Measurements from ENCODE around the gene MYBBP1A.
"Not testable (repeated sequence)": the region's sequence is repeated elsewhere in the genome, so short reads cannot be mapped to it uniquely, and the experiment has no call there.

The MYBBP1A gene, protein sequence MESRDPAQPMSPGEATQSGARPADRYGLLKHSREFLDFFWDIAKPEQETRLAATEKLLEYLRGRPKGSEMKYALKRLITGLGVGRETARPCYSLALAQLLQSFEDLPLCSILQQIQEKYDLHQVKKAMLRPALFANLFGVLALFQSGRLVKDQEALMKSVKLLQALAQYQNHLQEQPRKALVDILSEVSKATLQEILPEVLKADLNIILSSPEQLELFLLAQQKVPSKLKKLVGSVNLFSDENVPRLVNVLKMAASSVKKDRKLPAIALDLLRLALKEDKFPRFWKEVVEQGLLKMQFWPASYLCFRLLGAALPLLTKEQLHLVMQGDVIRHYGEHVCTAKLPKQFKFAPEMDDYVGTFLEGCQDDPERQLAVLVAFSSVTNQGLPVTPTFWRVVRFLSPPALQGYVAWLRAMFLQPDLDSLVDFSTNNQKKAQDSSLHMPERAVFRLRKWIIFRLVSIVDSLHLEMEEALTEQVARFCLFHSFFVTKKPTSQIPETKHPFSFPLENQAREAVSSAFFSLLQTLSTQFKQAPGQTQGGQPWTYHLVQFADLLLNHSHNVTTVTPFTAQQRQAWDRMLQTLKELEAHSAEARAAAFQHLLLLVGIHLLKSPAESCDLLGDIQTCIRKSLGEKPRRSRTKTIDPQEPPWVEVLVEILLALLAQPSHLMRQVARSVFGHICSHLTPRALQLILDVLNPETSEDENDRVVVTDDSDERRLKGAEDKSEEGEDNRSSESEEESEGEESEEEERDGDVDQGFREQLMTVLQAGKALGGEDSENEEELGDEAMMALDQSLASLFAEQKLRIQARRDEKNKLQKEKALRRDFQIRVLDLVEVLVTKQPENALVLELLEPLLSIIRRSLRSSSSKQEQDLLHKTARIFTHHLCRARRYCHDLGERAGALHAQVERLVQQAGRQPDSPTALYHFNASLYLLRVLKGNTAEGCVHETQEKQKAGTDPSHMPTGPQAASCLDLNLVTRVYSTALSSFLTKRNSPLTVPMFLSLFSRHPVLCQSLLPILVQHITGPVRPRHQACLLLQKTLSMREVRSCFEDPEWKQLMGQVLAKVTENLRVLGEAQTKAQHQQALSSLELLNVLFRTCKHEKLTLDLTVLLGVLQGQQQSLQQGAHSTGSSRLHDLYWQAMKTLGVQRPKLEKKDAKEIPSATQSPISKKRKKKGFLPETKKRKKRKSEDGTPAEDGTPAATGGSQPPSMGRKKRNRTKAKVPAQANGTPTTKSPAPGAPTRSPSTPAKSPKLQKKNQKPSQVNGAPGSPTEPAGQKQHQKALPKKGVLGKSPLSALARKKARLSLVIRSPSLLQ (N-terminal part only)

DNA sequence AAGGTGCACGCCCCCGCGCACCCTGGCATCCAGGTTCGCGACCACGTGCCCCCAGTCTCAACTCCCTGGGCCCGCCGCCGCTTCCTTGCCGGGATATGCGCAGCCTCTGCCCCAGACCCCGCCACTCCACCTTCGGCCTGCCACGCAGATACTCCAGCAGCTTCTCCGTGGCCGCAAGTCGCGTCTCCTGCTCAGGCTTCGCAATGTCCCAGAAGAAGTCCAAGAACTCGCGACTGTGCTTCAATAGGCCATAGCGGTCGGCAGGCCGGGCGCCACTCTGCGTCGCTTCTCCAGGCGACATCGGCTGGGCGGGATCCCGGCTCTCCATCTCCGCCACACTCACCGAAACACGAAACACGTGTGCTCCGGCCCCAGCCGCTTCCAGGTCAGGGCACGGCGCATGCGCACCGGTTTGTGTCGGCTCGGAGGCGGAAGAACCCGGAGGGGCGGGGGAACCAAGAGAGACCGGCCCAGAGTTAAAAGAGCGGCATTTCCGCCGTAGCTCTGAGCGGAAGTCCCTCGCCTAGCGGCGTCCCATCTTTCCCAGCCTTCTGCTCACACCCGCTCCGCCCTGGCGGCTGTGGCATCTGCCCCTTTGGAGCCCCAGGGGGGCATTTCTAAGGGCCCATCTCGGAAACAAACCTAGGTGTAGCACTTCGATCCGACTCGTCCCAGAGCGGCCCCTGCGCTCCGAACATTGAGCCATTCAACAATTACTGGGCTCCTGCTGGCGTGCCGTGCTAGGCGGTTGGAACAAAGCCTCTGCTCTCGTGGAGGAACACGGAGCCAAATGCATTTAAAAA lies at the start of gene MYBBP1A:
Gene MYBBP1A, minus strand, starts transcription at position 388 of the 803 bp plus-strand sequence. Its CDS starts 60 bp downstream, at position 328.
- peak; percentile 54 to 97 (median 89) for DNase-seq

DNA sequence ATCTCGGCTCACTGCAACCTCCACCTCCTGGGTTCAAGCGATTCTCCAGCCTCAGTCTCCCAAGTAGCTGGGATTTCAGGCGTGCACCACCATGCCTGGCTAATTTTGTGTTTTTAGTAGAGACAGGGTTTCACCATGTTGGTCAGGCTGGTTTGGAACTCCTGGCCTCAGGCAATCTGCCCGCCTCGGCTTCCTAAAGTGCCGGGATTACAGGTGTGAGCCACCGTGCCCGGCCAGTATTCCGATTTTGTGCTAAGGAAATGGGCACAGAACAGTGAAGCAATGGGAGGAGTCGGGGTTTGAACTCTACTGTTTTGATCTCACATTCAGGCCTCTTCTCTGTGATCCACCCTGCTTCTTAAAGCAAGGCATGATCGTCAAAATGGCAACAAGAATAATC lies 49.6 kb upstream of the MYBBP1A start:
- not testable (repeated sequence) for DNase-seq

DNA sequence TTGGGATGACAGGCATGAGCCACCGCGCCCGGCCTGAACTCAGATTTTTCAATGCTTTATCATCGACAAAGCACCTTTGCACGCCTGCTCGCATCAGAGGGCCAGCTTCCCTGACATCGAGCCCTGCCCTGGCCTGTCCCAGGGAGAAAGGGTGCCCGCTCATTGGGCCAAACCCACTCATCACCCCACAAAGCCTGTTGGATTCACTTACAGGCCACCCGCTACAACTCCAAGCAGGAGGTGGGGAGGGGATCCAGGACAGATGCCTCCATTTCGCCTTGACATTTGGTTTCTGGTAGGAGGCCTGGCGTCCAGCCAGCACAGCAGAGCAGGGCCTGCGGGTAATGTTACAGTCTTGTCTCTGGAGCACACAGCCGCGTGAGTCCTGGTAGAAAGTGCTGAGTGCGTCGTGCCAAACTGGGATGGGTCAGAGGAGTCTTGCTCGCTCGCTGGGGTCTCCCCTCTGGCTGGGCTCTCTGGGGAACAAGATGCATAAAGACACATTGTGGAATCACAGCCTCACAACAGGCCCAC lies 49.0 kb upstream of the MYBBP1A start:
- peak in 2 of 56 donors; percentile 11 to 18 for DNase-seq

DNA sequence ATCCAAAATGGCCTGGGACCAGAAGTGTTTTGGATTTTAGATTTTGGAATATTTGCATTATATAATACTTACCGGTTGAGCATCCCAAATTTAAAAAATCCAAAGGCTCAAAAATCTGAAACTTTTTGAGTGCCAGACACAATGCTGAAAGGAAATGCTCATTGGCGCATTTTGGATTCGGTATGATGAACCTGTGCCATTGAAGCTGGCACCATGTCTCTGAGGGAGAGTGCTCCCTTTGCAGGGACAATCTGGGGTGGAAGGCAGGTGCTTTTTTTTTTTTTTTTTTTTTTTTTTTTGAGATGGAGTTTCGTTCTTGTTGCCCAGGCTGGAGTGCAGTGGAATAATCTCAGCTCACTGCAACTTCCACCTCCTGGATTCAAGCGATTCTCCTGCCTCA lies 46.9 kb upstream of the MYBBP1A start:
- no peak for DNase-seq

DNA sequence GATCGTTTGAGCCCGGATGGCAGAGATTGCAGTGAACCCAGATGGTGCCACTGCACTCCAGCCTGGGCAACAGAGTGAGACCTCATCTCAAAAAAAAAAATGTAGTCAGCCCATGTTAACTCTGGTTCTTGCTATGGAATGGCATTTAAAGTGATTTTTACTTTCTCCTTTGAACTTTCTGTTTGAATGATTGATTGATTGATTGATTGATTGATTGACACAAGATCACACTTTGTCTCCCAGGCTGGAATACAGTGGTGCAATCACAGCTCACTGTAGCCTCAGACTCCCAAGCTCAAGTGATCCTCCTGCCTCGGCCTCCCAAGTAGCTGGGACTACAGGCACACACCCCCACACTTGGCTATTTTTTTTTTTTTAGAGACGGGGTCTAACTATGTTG lies 46.1 kb upstream of the MYBBP1A start:
- no peak for DNase-seq

DNA sequence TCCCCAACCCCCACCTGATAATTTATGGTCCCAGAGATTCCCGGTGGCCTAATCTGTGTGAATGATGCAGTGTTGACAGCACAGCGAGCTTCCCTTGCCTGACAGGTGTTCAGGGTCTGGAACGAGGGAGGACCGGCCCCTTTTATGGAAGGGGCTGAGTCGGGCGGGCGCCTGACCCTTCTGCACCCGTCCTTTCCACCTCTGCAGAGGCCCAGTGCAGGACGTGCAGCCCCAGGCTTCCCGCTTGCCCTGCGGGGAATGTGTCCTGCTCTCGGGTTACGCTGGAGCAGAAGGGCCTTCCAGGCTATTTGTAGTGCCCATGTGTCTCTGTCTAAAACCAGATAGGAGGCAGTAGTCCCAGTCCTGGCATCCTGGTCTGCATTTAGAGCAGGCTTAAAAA lies 45.4 kb upstream of the MYBBP1A start:
- no peak for DNase-seq

DNA sequence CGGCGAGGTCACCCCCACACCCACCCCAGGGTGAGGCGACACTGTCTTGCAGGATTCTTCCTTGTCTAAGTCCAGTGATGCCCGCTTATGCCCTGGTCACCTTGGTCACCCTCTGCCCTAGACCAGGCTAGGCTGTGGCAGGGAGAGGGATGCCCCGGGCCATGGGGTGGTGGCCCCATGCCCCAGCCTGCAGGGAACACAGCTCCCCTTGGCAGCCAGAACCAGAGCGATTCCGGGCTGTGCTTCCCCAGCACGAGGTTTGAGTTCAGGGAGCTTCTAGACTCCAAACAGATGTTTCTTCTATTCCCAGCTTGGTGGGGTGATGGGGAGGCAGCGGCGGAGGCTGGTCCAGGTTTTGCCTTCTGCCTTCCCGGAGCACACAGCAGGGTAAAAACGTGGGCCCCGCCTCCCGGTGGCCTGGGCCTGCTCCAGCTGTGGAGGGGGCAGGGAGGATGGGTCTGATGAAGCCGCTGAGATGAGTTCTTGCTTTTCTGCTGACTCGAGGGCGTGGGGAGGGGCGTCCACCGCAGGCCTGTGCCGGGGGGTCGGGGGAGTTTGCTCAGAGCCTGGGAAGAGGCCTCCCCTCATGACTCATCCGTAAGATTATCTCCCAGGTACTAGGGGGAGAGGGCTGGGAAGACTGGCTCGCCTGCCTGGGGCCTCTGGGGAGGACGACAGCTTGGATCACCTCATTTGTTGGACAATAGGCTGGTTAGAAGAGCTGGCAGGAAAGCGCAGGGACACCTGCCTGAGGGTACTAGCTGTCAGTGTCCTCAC lies 44.5 kb upstream of the MYBBP1A start:
- no peak for DNase-seq

DNA sequence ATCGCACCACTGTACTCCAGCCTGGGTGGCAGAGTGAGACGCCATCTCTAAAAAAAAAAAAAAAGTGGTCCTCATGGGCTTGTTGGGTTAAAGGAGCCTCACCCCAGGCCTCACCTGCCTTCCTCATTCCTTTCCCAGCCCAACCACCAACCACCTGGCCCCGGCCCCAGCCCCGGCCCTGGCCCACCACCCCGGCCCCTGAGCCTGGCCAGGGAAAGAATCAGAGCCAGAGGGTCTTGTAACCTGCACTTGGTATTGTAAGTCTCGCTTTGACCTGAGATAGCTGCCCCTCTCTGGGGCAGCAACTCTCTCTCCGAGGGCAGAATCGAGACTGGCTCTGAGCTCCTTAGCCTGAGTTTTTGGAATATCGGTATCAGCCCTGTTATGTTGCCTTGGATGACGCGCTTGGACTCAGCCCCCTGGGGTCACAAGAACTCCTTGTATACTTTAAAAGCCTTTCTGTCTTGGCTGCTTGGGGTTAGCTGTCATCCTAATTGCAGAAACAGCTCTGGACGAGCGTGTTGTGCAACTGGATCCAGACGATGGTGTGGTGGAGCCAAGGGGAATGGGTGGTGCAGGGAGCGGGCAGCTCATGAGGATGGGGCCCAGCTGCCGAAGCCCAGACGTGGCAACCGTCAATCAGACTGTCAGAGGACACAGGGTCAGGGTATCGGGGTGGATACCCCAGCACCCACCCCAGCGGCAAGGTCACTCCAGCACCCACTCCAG lies 43.8 kb upstream of the MYBBP1A start:
- no peak for DNase-seq

DNA sequence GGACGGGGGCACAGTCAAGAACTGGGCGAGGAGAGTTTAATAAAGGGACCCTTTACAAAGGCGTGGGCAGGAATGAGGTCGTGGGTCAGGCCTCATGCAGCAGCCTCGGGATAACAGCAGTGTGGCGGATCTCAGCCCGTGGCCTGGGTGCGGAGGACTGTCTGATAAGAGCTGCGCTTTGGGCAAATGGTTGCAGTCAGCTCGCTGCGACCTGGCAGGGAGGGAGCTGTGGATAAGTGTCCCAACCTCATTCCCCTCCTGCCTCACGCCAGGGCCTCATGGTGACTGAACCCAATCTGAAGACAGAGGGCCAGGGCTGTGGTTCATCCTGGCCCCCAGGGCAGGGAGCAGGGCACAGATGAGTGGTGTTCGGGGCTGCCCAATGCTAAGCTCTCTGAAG lies 42.8 kb upstream of the MYBBP1A start:
- DNase-seq = no peak

DNA sequence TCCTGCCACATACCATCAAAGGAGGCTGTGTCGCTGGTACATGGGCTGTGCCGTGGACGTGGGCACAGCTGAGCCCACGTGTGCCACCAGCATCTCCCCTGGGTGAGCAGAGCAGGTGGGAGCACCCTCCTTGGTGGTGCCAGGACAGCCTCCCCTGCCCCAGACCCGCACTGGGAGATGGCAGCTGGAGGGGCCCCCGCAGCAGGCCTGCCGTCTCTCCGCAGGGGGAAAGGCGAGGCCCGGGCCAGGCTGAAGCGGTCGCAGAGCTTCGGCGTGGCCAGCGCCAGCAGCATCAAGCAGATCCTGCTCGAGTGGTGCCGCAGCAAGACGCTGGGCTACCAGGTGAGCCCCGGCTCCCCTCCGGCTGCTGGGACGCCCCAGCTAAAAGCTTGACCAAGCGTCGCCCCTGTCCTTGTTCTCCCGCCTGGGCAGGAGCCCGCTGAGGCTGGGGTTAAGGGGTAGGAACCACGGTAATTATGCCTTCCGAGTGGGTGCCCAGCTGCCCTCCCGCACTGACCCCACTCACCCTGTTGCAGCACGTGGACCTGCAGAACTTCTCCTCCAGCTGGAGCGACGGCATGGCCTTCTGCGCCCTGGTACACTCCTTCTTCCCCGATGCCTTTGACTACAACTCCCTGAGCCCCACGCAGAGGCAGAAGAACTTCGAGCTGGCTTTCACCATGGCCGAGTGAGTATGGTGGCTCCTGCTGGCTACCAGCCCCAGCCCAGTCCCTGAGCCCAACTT lies 41.6 kb upstream of the MYBBP1A start:
- no peak for DNase-seq

DNA sequence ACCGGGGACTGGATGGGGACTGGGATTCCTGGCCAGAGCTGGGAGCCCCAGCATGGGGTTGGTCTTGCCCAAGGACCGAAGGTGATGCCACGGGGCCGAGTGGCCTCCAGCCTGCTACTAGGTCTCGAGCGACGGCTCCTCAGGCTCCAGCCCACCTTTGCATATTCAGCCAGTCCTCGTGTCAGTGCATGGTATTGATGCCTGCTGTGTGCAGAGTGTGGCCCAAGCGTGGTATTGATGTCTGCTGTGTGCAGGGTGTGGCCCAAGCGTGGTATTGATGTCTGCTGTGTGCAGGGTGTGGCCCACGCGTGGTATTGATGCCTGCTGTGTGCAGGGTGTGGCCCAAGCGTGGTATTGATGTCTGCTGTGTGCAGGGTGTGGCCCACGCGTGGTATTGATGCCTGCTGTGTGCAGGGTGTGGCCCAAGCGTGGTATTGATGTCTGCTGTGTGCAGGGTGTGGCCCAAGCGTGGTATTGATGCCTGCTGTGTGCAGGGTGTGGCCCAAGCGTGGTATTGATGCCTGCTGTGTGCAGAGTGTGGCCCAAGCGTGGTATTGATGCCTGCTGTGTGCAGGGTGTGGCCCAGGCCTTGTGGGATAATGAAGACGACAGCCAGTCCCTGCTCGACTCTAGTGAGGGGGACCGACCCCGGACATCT lies 40.6 kb upstream of the MYBBP1A start:
- not testable (repeated sequence) for DNase-seq

DNA sequence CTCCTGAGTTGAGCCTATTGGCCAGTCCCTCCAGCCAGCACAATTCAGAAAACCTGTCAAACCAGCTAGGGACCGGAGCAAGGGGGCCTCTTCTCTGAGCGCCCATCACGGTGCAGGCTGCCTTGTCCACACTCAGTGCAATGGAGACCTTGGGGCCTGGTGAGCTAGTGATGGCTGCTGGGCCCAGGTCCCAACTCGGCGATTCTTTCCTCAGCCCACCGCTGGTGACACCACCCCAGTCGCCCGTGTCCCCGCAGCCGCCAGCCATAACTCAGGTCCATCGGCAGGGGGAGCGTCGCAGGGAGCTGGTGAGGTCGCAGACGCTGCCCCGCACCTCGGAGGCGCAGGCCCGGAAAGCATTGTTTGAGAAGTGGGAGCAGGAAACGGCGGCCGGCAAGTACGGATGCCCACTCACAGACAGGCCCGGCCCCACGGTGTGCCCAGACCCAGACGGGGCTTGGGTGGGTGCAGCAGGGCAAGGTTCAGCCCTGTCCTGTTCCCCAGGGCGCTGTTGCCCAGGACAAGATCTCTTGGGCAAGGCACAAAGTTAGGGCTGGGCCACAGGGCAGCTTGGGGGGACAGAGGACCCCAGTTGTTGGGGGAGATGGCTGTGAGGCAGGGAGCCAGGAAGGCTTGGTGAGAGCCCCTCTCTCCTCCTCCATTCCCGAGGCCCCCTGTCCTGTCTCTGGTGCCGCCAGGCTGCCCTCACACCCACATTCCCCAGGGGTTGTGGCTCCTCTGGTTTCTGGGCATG lies 39.9 kb upstream of the MYBBP1A start:
- peak in 4 of 56 donors; percentile 2 to 27 (median 10) for DNase-seq

DNA sequence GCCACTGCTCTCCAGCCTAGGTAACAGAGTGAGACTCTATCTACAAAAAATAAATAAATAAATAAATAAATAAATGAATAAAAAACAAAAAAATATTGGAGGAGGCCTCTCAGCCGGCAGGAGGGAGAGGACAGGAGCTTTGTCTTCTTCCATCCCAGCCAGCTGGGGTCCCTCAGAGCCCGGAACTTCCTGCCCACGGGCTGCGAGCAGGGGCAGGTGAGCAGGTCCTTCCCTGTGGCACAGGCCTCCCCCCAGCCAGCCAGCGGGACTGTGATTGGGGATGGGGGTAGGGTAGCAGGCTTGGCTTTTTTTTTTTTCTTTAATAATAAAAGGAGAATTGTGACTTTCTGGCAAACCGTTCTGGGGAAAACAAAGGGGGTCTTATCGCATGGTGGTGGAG lies 39.2 kb upstream of the MYBBP1A start:
- DNase-seq = no peak

DNA sequence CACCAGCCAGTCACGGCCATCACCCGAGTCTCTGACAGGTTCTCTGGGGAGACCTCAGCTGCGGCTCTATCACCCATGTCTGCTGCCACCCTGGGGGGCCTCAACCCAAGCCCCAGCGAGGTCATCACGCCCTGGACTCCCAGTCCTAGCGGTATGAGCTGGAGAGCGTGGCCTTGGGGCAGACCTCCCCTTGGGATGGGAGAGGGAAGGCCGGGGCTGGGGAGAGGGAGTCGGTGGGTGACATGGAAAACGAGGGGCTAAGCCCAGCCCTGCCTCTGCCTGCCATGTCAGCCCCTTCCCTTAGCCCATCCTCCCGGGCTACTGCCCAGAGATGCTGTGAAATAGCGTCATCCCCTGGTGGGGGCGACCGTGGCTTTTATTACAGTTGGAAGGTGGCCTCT lies 37.8 kb upstream of the MYBBP1A start:
- no peak for DNase-seq

DNA sequence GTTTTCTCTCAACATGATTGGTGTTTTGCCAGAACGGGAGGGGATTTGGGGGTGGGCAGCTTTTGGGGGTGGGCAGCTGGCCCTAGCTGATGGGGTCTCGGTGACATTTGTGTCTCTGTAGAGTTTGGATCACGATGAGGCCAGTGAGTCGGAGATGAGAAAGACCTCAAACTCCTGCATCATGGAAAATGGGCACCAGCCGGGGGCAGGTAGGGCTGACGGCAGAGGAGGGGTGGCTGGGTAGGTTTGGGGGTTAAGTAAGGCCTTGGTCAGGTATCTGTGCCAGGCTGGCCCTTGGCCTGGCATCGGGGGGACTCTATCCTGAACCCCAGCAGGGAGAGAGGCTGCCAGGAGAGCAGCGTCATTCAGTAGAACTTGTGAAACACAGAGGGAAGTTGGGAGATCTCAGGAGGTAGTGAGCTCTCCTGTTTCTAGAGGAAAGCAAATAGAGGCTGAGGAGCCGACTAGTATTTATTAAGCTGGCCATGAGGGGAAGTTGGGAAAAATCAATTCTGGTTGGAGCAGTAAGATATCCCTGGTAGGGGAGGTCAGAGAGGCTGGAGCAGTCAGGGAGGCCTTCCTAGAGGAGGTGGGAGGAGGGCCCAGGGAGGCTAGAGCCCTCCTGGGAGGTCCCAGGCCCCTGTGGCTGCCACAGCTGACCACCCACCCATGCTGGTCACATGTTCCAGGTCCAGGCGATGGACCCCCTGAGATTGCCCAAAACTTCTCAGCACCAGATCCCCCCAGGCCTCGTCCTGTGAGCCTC lies 37.2 kb upstream of the MYBBP1A start:
- DNase-seq = no peak

DNA sequence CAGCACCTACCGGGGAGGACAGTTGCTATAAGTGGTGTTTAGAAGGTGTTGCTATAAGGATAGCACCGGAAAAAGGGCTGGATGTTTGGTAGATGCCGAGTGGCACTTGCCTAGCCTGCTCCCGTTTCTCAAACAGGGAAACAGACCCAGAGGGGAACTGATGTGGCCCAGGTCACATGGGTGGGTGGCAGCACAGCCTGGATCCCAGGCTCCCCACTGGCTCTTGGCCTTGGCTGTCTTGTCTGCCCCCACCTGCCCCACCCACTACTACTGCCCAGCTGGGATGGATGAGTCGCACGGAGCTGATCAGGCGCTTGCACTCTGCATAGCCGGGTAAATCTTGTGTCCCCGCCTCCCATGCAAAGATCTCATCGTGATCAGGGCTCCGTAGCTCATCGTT lies 36.3 kb upstream of the MYBBP1A start:
- DNase-seq = no peak
